Kasumi-1 (cell line): ENCODE data around the gene SIRPD.
A peak's percentile ranks its signal among the peaks of the same experiment; 100 is the strongest.
"Not testable (repeated sequence)": the region's sequence is repeated elsewhere in the genome, so short reads cannot be mapped to it uniquely, and the experiment has no call there.

ENCODE experiments used
- DNase-seq, 2 experiments: peaks; one replicate each; lab custom pipeline; 2025; lab: John Stamatoyannopoulos, UW

Gene SIRPD

GRCh38 chr20:1537731-1538058 lies 19.8 kb downstream of the SIRPD start:
- peak; percentile 94 to 95 for DNase-seq

DNA sequence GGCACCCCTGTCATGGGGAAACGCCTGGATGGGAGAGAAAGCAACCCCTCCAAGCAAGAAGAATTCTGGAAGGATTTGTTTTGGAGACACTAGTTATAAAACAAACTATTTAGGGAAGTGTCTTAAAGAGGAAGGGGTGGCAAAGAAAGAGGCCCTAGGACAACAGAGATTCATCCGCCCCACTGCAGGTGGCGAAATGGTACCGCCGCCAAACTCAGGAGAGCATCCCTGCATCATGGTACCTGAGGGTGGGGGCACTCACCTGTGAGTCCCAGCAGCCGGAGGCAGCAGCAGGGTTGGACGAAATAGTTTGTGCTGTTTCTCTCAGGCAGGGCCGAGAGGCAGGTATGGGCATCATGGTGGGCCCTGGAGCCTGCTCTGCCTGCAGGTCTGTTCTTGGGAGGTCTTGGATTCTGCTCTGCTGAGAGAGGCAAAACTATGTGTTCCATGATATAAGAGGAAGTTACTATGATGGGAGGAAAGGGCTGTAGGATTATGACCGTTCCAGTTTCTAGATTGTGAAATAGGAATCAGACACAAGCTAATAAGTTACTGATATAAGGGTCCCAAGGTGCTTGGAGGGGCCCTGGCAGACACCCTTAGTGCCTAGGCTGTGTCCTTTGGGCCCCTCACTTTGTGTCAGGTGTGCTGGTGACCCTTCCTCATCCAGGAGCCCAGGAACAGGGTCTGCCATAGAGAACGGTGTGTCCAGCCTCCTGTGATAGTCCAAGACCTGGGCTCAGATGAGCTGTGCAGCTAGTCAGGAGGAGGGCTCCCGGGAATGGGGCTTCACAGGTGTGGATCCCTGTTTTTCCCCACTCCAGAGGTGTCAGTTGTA lies 20.4 kb downstream of the SIRPD start:
- DNase-seq, result peak; percentile 15 to 27

DNA sequence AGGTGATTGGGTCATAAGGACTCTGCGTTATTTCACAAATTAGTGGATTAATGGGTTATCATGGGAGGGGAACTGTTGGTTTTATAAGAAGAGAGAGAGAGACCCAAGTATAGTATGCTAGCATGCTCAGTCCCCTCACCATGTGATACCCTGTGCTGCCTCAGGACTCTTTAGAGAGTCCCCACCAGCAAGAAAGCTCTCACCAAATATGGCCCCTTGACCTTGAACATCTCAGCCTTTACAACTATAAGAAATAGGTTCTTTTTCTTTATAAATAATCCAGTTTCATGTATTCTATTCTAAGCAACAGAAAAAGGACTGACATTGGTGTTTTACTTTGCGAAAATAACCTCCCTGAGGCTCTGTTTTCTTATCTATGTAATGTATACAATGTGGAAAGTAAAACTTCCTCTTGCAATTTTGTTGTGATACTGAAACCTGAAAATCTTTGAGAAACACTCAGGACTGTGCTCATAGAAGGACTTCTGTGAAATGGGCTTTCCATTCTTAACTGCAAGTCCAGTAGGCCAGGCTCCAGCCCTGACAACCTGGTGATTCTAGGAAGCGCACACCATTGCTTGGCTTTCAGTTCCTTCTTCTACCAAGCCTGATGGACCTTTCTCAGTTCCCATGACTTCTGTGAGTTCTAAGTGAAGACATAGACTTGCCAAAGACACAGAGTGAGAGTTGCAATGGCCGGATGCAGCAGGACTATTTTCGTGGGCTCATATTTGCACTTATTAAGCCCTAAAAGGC lies 21.9 kb downstream of the SIRPD start:
- no peak for DNase-seq

DNA sequence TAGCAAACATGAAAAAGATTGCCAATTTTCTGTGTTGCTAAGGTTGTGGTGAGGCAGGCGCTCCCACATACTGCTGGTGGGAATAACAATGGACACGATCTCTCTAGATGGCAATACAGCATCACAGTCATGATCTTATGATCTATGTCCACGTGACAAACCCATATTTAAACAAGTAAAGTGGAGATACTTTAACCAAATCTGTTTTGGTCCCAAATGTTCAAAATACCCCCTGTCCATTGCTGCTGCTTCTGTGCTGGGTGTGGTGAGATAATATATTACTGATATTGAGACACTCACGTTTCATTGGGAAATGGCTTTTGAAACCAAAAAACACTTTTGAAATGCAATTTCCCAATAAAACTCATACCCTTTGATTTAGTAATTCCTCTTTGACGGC lies 23.0 kb downstream of the SIRPD start:
- DNase-seq, result no peak

DNA sequence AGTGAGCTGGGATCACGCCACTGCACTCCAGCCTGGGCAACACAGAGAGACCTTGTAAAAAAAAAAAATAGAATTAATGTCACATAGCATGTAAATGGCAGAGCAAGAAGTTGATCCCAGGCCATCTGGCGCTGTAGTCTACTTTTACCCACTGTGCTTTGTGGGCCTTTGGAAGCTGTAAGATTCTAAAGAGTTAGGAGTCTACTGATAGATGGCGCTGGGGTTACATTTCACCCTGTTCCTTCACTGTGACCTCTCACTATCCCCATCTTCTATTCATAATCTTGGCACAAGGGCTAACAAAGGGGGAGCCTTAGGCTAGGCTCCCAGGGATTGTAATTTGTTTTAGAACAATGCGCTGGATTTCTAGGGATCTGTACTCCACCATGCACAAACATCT lies 24.4 kb downstream of the SIRPD start:
- DNase-seq, result peak; percentile 51 to 59

DNA sequence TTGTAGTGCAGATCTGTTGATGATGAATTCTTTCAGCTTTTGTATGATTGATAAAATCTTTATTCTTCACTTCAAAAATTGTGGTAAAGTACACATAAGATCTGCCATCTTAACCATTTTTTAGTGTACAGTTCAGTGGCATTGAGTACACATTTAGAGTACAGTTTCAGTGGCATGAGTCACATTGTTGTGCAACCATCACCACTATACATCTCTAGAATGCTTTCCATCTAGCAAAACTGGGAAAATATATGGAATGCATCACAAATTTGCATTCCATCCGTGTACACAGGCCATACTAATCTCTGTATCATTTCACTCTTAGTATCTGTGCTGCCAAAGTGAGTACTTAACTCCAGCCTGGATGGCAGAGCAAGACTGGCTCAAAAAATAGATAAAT lies 28.7 kb downstream of the SIRPD start:
- DNase-seq, result no peak

DNA sequence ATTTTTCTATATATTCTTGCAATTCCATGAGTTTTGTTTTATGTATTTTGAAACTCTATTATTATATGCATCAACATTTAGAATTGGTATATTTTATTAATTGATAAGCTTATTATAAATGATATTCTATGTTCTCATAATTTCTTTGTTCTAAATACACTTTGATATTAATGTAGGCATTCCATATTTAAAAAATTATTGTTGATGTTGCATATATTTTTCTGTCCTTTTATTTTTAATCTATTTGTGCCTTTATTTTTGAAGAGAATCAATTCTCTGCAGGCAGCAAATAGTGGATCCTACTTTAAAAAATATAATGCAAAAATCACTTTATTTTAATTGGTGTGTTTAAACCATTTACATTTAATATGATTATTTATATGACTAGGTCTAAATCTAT lies 29.6 kb downstream of the SIRPD start:
- DNase-seq, result no peak

GRCh38 chr20:1526896-1527295 lies 30.6 kb downstream of the SIRPD start:
- peak; percentile 17 to 20 for DNase-seq

GRCh38 chr20:1526310-1526709 lies 31.2 kb downstream of the SIRPD start:
- peak in 1 of 2 experiments; percentile 12 for DNase-seq

- DNase-seq, result peak; percentile 63 to 68
These were observed 33.5 kb downstream of the SIRPD start for GRCh38 chr20:1524004-1524403.

GRCh38 chr20:1517010-1517409 lies 40.5 kb downstream of the SIRPD start:
- DNase-seq, result no peak

GRCh38 chr20:1513801-1514200 lies 43.7 kb downstream of the SIRPD start:
- DNase-seq, result no peak

- peak; percentile 62 to 72 for DNase-seq
These were observed 48.3 kb downstream of the SIRPD start for GRCh38 chr20:1509237-1509636.

DNA sequence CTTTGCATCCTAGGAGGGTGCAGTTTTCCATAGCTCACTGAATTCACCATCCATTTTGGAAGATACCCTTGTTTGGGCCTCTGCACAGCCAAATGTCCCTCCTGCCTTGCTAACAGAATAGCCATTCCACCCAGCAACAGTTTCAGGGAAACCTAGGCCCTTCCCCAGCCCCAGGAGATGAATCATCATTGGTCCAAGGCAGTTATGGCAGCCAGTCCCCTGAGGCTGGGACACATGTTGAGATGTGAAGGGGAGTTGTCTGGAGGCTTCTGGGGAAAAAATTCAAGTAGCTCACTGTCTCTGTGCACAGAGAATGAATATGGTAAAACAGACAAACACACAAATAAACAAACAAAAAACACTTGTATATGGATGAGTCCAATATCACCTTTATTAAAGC lies 48.9 kb downstream of the SIRPD start:
- DNase-seq, result no peak

GRCh38 chr20:1507276-1507675 lies 50.2 kb downstream of the SIRPD start:
- DNase-seq, result no peak

DNA sequence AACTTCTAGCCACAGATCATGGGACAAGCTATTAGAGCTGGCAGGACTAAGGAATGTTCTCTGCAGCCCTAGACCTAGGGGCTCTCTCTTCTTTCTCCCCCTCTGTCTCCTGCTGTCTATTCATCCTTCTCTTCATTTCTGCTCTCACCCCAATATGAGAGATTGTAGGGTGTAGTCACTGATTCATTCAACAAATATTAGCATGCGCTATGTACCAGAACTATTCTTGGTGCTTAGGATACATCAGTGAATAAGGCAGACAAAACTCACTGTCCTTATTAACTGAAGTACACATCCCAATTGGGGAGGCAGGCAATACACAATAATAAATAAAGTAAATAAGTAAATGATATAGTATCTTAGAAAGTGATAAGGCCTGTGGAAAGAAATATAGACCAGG lies 51.6 kb downstream of the SIRPD start:
- DNase-seq, result no peak

GRCh38 chr20:1505361-1505760 lies 52.1 kb downstream of the SIRPD start:
- no peak for DNase-seq

- peak; percentile 98 to 99 for DNase-seq
These were observed 53.8 kb downstream of the SIRPD start for GRCh38 chr20:1503564-1504227.

DNA sequence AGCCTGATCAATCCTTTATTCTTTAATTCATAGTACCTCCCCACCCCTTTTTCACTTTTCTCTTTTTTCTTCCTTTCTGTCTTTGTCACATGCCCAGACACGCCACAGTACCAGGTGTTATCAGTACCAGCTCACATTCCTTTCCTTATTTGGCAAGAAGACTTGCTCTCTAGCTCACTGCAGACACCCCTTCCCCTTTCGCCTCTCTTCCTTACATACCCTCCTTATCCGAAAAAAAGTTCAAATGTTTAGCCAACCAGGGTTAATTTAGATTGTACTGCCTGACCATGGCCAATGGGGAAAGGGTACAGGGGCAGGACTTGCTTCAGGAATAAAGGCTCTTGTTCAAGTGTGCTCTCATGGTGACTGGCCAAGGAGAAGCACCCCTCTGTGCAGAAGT lies 57.0 kb downstream of the SIRPD start:
- DNase-seq, result no peak

DNA sequence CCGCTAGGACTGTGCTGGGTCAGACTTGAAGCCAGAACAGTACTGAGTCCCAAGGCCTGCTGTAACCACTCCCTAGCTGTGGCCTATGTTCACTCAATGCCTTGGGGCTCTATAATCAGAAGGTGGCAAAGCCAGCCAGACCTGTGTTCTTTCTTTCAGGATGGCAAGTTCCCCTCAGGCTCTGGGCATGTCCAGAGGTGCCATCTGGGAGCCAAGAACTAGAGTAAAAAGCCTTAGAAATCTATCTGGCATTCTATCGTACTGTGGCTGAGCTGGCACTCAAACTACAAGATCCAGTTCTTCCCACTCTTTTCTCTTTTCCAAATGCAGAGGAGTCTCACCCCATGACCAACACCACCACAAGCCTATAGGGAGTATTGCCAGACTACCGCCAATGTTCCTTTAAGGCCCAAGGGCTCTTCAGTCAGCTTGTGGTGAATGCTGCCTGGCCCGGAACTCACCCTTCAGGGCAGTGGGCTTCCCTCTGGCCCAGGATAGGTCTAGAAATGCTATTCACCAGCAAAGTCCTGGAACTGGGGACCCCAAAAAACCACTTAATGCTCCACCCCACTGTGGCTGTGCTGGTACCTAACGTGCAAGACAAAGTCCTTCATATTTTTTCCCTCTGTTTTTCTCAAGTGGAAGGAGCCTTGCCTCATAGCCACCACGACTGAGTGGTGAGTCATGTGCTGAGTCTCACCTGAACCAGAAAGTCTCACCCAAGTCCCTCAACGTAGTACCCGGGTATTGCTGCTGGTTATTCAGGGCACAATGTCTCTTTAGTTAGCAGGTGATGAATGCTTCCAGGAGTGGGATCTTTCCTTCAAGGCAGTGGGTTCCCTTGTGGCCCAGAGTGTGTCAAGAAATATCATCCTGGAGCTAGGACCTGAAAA lies 57.7 kb downstream of the SIRPD start:
- no peak for DNase-seq

- not testable (repeated sequence) for DNase-seq
These were observed 60.1 kb downstream of the SIRPD start for GRCh38 chr20:1497371-1497770.

GRCh38 chr20:1496930-1497329 lies 60.6 kb downstream of the SIRPD start:
- DNase-seq, result no peak
